Posterior vena cava (tissue), 2 donors: Measurements from ENCODE around the gene ODF4. TPM values are rescaled to one million over a fixed set of nuclear protein-coding genes. Genes with fewer than 3 reads are reported as not detected.

Experiments used
- DNase-seq: peaks from one replicate; pipeline ENCODE4 v3.0.0-alpha.2; 2020; ENCODE audit warnings: low spot score
- intact Hi-C, 2 donors: fragments of 100-400 bp; cut with DNase I; formaldehyde crosslinking; loops; one replicate each; pipeline versions ENCODE4 v1.14.1 to v1.14.2; 2022 to 2023
- long read RNA-seq, 2 donors: library from polyadenylated mRNA; unstranded; transcript quantifications; one replicate each; pipeline ENCODE4 v2.0.0, GENCODE V29; 2020 to 2021
- total RNA-seq, 2 donors: library from RNA; stranded (reverse); fragmentation: NEBNext Ultra II Directional; extraction: Animal tissue kit (Norgen Biotek cat#: 25700); gene quantifications; one replicate each; pipeline ENCODE4 v1.2.1, GENCODE V29; 2021
- donor health status: DM: yes; HTN: yes; CAD: no.
- donor health status: DM: yes; HTN: yes; CAD: no.

The ODF4 gene
- total RNA-seq = not detected
- long read RNA-seq, donor 1 = 0 reads
- long read RNA-seq, donor 2 = 0 reads

- intact Hi-C loops = no loop called here
- no peak for DNase-seq
These were observed at the start of gene ODF4 for GRCh38 chr17:8339540-8339939. Gene ODF4, plus strand, starts transcription at chr17:8339840. Its CDS starts 212 bp downstream, at chr17:8340052.

GRCh38 chr17:8290043-8290442 is 49.6 kb upstream of the ODF4 start:
- DNase-seq = no peak
- intact Hi-C loops = no loop called here

- DNase-seq = no peak
- intact Hi-C loops = no loop called here
These were observed 46.8 kb upstream of the ODF4 start for GRCh38 chr17:8292639-8293395.

- intact Hi-C loops = no loop called here
- no peak for DNase-seq
These were observed 45.3 kb upstream of the ODF4 start for GRCh38 chr17:8294361-8294760.

- intact Hi-C loops = no loop called here
- DNase-seq = no peak
These were observed 44.8 kb upstream of the ODF4 start for GRCh38 chr17:8294814-8295316.

GRCh38 chr17:8300226-8300625 is 39.4 kb upstream of the ODF4 start:
- intact Hi-C loops = loop anchor here (5.0 to 10.0 kb wide), 2 partner anchors 225 to 903 kb away; no protein-coding TSS in a partner anchor
- DNase-seq = no peak

GRCh38 chr17:8300627-8301242 is 38.9 kb upstream of the ODF4 start:
- no peak for DNase-seq
- intact Hi-C loops = loop anchor here (5.0 to 10.0 kb wide), 2 partner anchors 226 to 903 kb away; no protein-coding TSS in a partner anchor

GRCh38 chr17:8310601-8311123 is 29.0 kb upstream of the ODF4 start:
- intact Hi-C loops = no loop called here
- no peak for DNase-seq

- intact Hi-C loops = no loop called here
- no peak for DNase-seq
These were observed 28.4 kb upstream of the ODF4 start for GRCh38 chr17:8311131-8311790.

GRCh38 chr17:8312251-8312650 is 27.4 kb upstream of the ODF4 start:
- DNase-seq = no peak
- intact Hi-C loops = no loop called here

- intact Hi-C loops = no loop called here
- no peak for DNase-seq
These were observed 26.7 kb upstream of the ODF4 start for GRCh38 chr17:8312726-8313600.

- no peak for DNase-seq
- intact Hi-C loops = no loop called here
These were observed 24.6 kb upstream of the ODF4 start for GRCh38 chr17:8314797-8315763.

GRCh38 chr17:8315764-8316217 is 23.8 kb upstream of the ODF4 start:
- intact Hi-C loops = no loop called here
- no peak for DNase-seq

- intact Hi-C loops = no loop called here
- DNase-seq = no peak
These were observed 21.4 kb upstream of the ODF4 start for GRCh38 chr17:8318010-8318935.

GRCh38 chr17:8320262-8320661 is 19.4 kb upstream of the ODF4 start:
- no peak for DNase-seq
- intact Hi-C loops = no loop called here

GRCh38 chr17:8320990-8321389 is 18.6 kb upstream of the ODF4 start:
- intact Hi-C loops = no loop called here
- no peak for DNase-seq

GRCh38 chr17:8322061-8322460 is 17.6 kb upstream of the ODF4 start:
- no peak for DNase-seq
- intact Hi-C loops = no loop called here
